Activated B cell treated with CpG ODN at 0.5 μM for 24 hours (primary cell): ENCODE measurements around the gene CAVIN2. TPM values are rescaled to one million over a fixed set of nuclear protein-coding genes. Genes with fewer than 3 reads are reported as not detected.
"Not testable (repeated sequence)": the region's sequence is repeated elsewhere in the genome, so short reads cannot be mapped to it uniquely, and the experiment has no call there.

Experiments
- ATAC-seq: fragments of 200-7000 bp; cut with Tn5 transposase; one replicate; pipeline ENCODE4 v1.10.0; 2021; ENCODE audit warnings: low read depth, mild to moderate bottlenecking, moderate library complexity
- CTCF ChIA-PET: fragments of 350-600 bp; sonication (Branson Sonifier 250); formaldehyde crosslinking; loops from one replicate; lab custom pipeline; 2021; ENCODE audit warnings: antibody characterized with exemption; lab: Charles Lee
- POLR2A ChIA-PET: fragments of 350-600 bp; sonication (Branson Sonifier 250); formaldehyde crosslinking; loops from one replicate; lab custom pipeline; 2021; ENCODE audit warnings: antibody characterized with exemption; lab: Charles Lee
- DNase-seq: peaks from one replicate; pipeline ENCODE4 v3.0.0; 2022
- H3K27ac Mint-ChIP-seq: one replicate; pipeline ENCODE4 v1.8.0; 2020; ENCODE audit warnings: mixed read lengths
- H3K27me3 Mint-ChIP-seq: one replicate; pipeline ENCODE4 v1.8.0; 2021; ENCODE audit warnings: mixed read lengths
- H3K36me3 Mint-ChIP-seq: one replicate; pipeline ENCODE4 v1.8.0; 2021; ENCODE audit warnings: low read depth, mixed read lengths
- H3K4me1 Mint-ChIP-seq: one replicate; pipeline ENCODE4 v1.8.0; 2021; ENCODE audit warnings: mixed read lengths
- H3K4me3 Mint-ChIP-seq: one replicate; pipeline ENCODE4 v1.8.0; 2020; ENCODE audit warnings: mild to moderate bottlenecking, mixed read lengths
- H3K9me3 Mint-ChIP-seq: one replicate; pipeline ENCODE4 v1.8.0; 2020; ENCODE audit warnings: mixed read lengths
- CTCF ChIP-seq: fragments of 200-600 bp; IDR thresholded peaks from one replicate; pipeline ENCODE4 v1.8.0; 2022; ENCODE audit warnings: antibody characterized with exemption, mild to moderate bottlenecking
- intact Hi-C: fragments of 100-400 bp; cut with micrococcal nuclease; formaldehyde crosslinking; loops from one replicate; pipeline ENCODE4 v1.15.1; 2024
- total RNA-seq: library from RNA; stranded (reverse); gene quantifications from 2 replicates; pipeline ENCODE4 v1.2.3, GENCODE V29; 2022

Gene CAVIN2
- total RNA-seq, 1 donor from 2014 or later = not detected

- CTCF ChIA-PET = no interaction called here
- no peaks in the 10 kb centered on the region for H3K9me3 Mint-ChIP-seq
- ATAC-seq (no peak), DNase-seq (no peak)
- no peaks in the 10 kb centered on the region for H3K36me3 Mint-ChIP-seq
- intact Hi-C loops = no loop called here
- TF ChIP-seq CTCF = no peak
- no peaks in the 10 kb centered on the region for H3K4me1 Mint-ChIP-seq
- H3K27me3 Mint-ChIP-seq = peaks cover 10% of the 10 kb centered on the region
- no peak overlapping the region for H3K27ac Mint-ChIP-seq
- POLR2A ChIA-PET = no interaction called here
- H3K4me3 Mint-ChIP-seq = no peak overlapping the region
Measured at GRCh38 chr2:191789796-191790195, 57.1 kb downstream of the CAVIN2 start.

- no peak for ATAC-seq
- CTCF ChIA-PET = no interaction called here
- no peak overlapping the region for H3K27ac Mint-ChIP-seq
Measured at GRCh38 chr2:191786694-191787093, 60.2 kb downstream of the CAVIN2 start.

GRCh38 chr2:191785651-191786050 is 61.2 kb downstream of the CAVIN2 start:
- H3K4me3 Mint-ChIP-seq, ATAC-seq, H3K27me3 Mint-ChIP-seq, H3K4me1 Mint-ChIP-seq, H3K27ac Mint-ChIP-seq, CTCF ChIA-PET, H3K36me3 Mint-ChIP-seq, POLR2A ChIA-PET, H3K9me3 Mint-ChIP-seq, DNase-seq: not testable (repeated sequence)
- intact Hi-C loops = loop anchor here (2.0 kb wide), 1 partner anchor 21 kb away; no protein-coding TSS in a partner anchor

More at GRCh38 chr2:191786694-191787093, 60.2 kb downstream of the CAVIN2 start:
- DNase-seq = no peak
- POLR2A ChIA-PET = no interaction called here
- Mint-ChIP-seq H3K9me3 (no peaks in the 10 kb centered on the region), H3K4me3 (no peak overlapping the region), H3K27me3 (peaks cover 10% of the 10 kb centered on the region), H3K36me3 (no peaks in the 10 kb centered on the region), H3K4me1 (peaks cover 7% of the 10 kb centered on the region)
- TF ChIP-seq CTCF = no peak
- intact Hi-C loops = loop anchor here (2.0 kb wide), 1 partner anchor 20 kb away; no protein-coding TSS in a partner anchor

Other genes starting within 250 kb of the CAVIN2 start
- 69.6 and 86.0 TPM in 2 replicates for gene NABP1, start 169.0 kb downstream of the CAVIN2 start, total RNA-seq